ENCODE data around the gene CXXC1. TPM values are rescaled to one million over a fixed set of nuclear protein-coding genes. Genes with fewer than 3 reads are reported as not detected.
A peak's percentile ranks its signal among the peaks of the same experiment; 100 is the strongest.

Gene CXXC1
- total and polyA plus RNA-seq, 2 of the 8 experiments (the other 6 are each of a cell fraction or from before 2014, with no cell fraction given): 73.3 to 136 TPM

- Histone ChIP-seq H3K36me3 (ENCODE audit: control insufficient read depth in 2 of 4, insufficient read depth in 4 of 4, low read length in 3 of 4) (peaks cover 3 to 25% (median 21%) of the 10 kb centered on the region in 4 experiments), H3K14ac (ENCODE audit: insufficient read length) (no peak overlapping the region), H3K4me3 (ENCODE audit: extremely low read depth in 1 of 4, insufficient read depth in 2 of 4, low read depth in 3 of 4, low read length in 4 of 4) (no peak overlapping the region), H4K5ac (ENCODE audit: insufficient read length, low read depth, low read length) (no peak overlapping the region), H3K18ac (ENCODE audit: extremely low read depth, low read length) (no peak overlapping the region), H2BK120ac (replicated peaks; ENCODE audit: low read depth, low read length) (no peak overlapping the region), H3K9ac (replicated peaks in 1 of 4; ENCODE audit: extremely low read depth in 1 of 4, low read depth in 3 of 4, low read length in 3 of 4) (no peak overlapping the region), H3K56ac (replicated peaks; ENCODE audit: insufficient read length, low read depth, low read length) (no peak overlapping the region), H3K23ac (ENCODE audit: insufficient read length) (no peak overlapping the region), H2BK5ac (ENCODE audit: low read depth, low read length) (no peak overlapping the region), H3K23me2 (ENCODE audit: low read depth, low read length) (peaks cover 18% of the 10 kb centered on the region), H2BK12ac (ENCODE audit: low read depth, low read length) (no peak overlapping the region), H4K8ac (ENCODE audit: extremely low read depth, insufficient read depth, low read length) (0 out of 2 replicates have a peak overlapping the region, but pooled peaks have one; percentile 12), H4K91ac (replicated peaks; ENCODE audit: insufficient read length, low read length) (no peak overlapping the region), H3K4me2 (ENCODE audit: insufficient read depth in 1 of 2, low read depth in 2 of 2, low read length in 2 of 2) (no peak overlapping the region), H3K79me2 (ENCODE audit: control insufficient read depth in 1 of 2, insufficient read depth in 2 of 2, low read length in 2 of 2) (peaks cover 0 to 16% of the 10 kb centered on the region in 2 experiments; a peak in 2 of 4 replicates), H2BK20ac (ENCODE audit: low read length) (no peak overlapping the region), H3K4ac (replicated peaks; ENCODE audit: insufficient read length, low read depth, low read length) (no peak overlapping the region), H4K20me1 (replicated peaks in 1 of 2; ENCODE audit: control insufficient read depth in 1 of 2, insufficient read depth in 2 of 2, low read length in 2 of 2) (peaks cover 0 to 5% of the 10 kb centered on the region in 2 experiments), H2BK15ac (ENCODE audit: low read length) (no peak overlapping the region), H3K9me3 (ENCODE audit: insufficient read depth in 2 of 2, low read depth in 1 of 2, low read length in 1 of 2) (no peaks in the 10 kb centered on the region), H3K27ac (ENCODE audit: low read depth, low read length) (no peak overlapping the region), H2AFZ (ENCODE audit: low read length) (no peak overlapping the region), H3K79me1 (ENCODE audit: low read depth, low read length) (peaks cover 6% of the 10 kb centered on the region; the same call in 1 of the 2 replicates), H2AK5ac (ENCODE audit: low read depth, low read length) (no peak overlapping the region), H3K27me3 (replicated peaks in 1 of 4; ENCODE audit: control insufficient read depth in 3 of 4, extremely low read depth in 1 of 4, insufficient read depth in 3 of 4, low read length in 3 of 4) (no peaks in the 10 kb centered on the region), H3K4me1 (replicated peaks in 1 of 4; ENCODE audit: control insufficient read depth in 3 of 4, insufficient read depth in 4 of 4, low read length in 3 of 4) (peaks cover 0 to 13% (median 6%) of the 10 kb centered on the region in 4 experiments; a peak in 5 of 7 replicates)
- ChIA-PET CTCF (ENCODE audit: partially characterized antibody) (no interaction called here), POLR2A (ENCODE audit: partially characterized antibody) (no interaction called here)
- no peak for DNase-seq (ENCODE audit: low read depth in 1 of 2, low spot score in 2 of 2)
- FAIRE-seq: no peak
- WGBS, 2 experiments (ENCODE audit: extremely low coverage in 1 of 2, insufficient coverage in 1 of 2, insufficient read length in 1 of 2, insufficient replicate concordance in 2 of 2, low coverage in 1 of 2, low lambda C conversion rate in 2 of 2, missing lambda C conversion rate in 1 of 2): 93% methylated on average over 10 of the region's 13 CpGs; no CpG with 5 or more reads in 1 of the 2 experiments
- TF ChIP-seq, protein P1, sequence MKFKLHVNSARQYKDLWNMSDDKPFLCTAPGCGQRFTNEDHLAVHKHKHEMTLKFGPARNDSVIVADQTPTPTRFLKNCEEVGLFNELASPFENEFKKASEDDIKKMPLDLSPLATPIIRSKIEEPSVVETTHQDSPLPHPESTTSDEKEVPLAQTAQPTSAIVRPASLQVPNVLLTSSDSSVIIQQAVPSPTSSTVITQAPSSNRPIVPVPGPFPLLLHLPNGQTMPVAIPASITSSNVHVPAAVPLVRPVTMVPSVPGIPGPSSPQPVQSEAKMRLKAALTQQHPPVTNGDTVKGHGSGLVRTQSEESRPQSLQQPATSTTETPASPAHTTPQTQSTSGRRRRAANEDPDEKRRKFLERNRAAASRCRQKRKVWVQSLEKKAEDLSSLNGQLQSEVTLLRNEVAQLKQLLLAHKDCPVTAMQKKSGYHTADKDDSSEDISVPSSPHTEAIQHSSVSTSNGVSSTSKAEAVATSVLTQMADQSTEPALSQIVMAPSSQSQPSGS (IDR thresholded peaks at IDR 0.05; ENCODE audit: low read length): no peak
Observed at GRCh38 chr18:50285071-50285470, 2.4 kb downstream of the CXXC1 start.

Measured in H1 (cell line).